PFSK-1 (cell line): ENCODE results near the gene CTNNAL1.

Experiments
- FOXP2 ChIP-seq: optimal IDR thresholded peaks from 2 replicates; pipeline ENCODE3; 2011; ENCODE audit warnings: borderline replicate concordance, control low read depth, inconsistent platforms; ENCODE audit not compliant: insufficient read depth; ENCODE audit errors: extremely low read length, extremely low read depth
- POLR2AphosphoS5 ChIP-seq: IDR thresholded peaks from 2 replicates; pipeline ENCODE4 v1.6.1; 2012; ENCODE audit warnings: low read depth, mild to moderate bottlenecking, control low read depth, low read length, moderate library complexity
- REST ChIP-seq, 2 experiments: IDR thresholded peaks; 2 replicates each; pipeline versions ENCODE4 v1.6.1 to v1.8.0; 2011 to 2012; ENCODE audit warnings: low read depth in 2 of 2, low read length in 2 of 2, control low read depth in 1 of 2, inconsistent platforms in 1 of 2, mild to moderate bottlenecking in 1 of 2, moderate library complexity in 1 of 2; ENCODE audit not compliant: insufficient read depth in 1 of 2
- SIN3A ChIP-seq: IDR thresholded peaks from 2 replicates; pipeline ENCODE4 v1.6.1; 2012; ENCODE audit warnings: mild to moderate bottlenecking, low read length, moderate library complexity, borderline replicate concordance; ENCODE audit not compliant: insufficient read depth
- TAF1 ChIP-seq: IDR thresholded peaks from 2 replicates; pipeline ENCODE4 v1.6.1; 2012; ENCODE audit warnings: low read length, control low read depth, borderline replicate concordance; ENCODE audit not compliant: insufficient read depth

The CTNNAL1 gene

GRCh38 chr9:109020581-109021511, 7.5 kb upstream of the CTNNAL1 start:
- TF ChIP-seq REST (IDR thresholded peaks at IDR 0.05; ENCODE audit: insufficient read depth in 1 of 2, low read depth in 2 of 2, low read length in 2 of 2) (no peak), POLR2AphosphoS5 (no peak), TAF1 (no peak), SIN3A (no peak), FOXP2 (no peak)

- TF ChIP-seq TAF1 (no peak), POLR2AphosphoS5 (no peak), REST (IDR thresholded peaks at IDR 0.05; ENCODE audit: insufficient read depth in 1 of 2, low read depth in 2 of 2, low read length in 2 of 2) (no peak), SIN3A (no peak), FOXP2 (no peak)
Measured at GRCh38 chr9:109020113-109020512, 6.8 kb upstream of the CTNNAL1 start.

- TF ChIP-seq FOXP2 (no peak), POLR2AphosphoS5 (no peak), TAF1 (no peak), SIN3A (no peak), REST (IDR thresholded peaks at IDR 0.05; ENCODE audit: insufficient read depth in 1 of 2, low read depth in 2 of 2, low read length in 2 of 2) (no peak)
Measured at GRCh38 chr9:109019420-109019819, 6.1 kb upstream of the CTNNAL1 start.

- no peak for TF ChIP-seq POLR2AphosphoS5
- no peak for TF ChIP-seq SIN3A
- no peak for TF ChIP-seq TAF1
- TF ChIP-seq FOXP2, result no peak
- no peak for TF ChIP-seq REST (IDR thresholded peaks at IDR 0.05; ENCODE audit: insufficient read depth in 1 of 2, low read depth in 2 of 2, low read length in 2 of 2)
Measured at GRCh38 chr9:109017493-109017892, 4.2 kb upstream of the CTNNAL1 start.
